Progenitor cell of endocrine pancreas (in vitro differentiated cells): Measurements from ENCODE around the gene RNF224. TPM values are rescaled to one million over a fixed set of nuclear protein-coding genes. Genes with fewer than 3 reads are reported as not detected.

ENCODE experiments used
- DNase-seq: peaks from one replicate; pipeline ENCODE4 v3.0.0; 2021; ENCODE audit warnings: low spot score; ENCODE audit not compliant: unreplicated experiment
- H3K27ac Mint-ChIP-seq: 2 replicates; pipeline ENCODE4 v1.8.0; 2021; ENCODE audit warnings: mild to moderate bottlenecking, moderate library complexity, mixed read lengths
- H3K27me3 Mint-ChIP-seq: 2 replicates; pipeline ENCODE4 v1.8.0; 2021; ENCODE audit warnings: mixed read lengths
- H3K36me3 Mint-ChIP-seq: 2 replicates; pipeline ENCODE4 v1.8.0; 2022; ENCODE audit warnings: mixed read lengths; ENCODE audit not compliant: insufficient read depth
- H3K4me1 Mint-ChIP-seq: 2 replicates; pipeline ENCODE4 v1.8.0; 2021; ENCODE audit warnings: low read depth, mixed read lengths
- H3K4me3 Mint-ChIP-seq: 2 replicates; pipeline ENCODE4 v1.8.0; 2021; ENCODE audit warnings: low read depth, mild to moderate bottlenecking, moderate library complexity, mixed read lengths
- H3K9me3 Mint-ChIP-seq: 2 replicates; pipeline ENCODE4 v1.8.0; 2021; ENCODE audit warnings: low read depth, mixed read lengths
- total RNA-seq: library from RNA; stranded (reverse); gene quantifications from 2 replicates; pipeline ENCODE4 v1.2.1, GENCODE V29; 2021
- TF ChIP-seq, protein P1 (sequence below): fragments of 200-600 bp; sonication (generic); IDR thresholded peaks from one replicate; pipeline ENCODE4 v1.5.0; 2021; ENCODE audit warnings: antibody characterized with exemption, mild to moderate bottlenecking; ENCODE audit not compliant: unreplicated experiment

RNF224 gene
- total RNA-seq, 1 donor from 2014 or later: 0.53 TPM

DNA sequence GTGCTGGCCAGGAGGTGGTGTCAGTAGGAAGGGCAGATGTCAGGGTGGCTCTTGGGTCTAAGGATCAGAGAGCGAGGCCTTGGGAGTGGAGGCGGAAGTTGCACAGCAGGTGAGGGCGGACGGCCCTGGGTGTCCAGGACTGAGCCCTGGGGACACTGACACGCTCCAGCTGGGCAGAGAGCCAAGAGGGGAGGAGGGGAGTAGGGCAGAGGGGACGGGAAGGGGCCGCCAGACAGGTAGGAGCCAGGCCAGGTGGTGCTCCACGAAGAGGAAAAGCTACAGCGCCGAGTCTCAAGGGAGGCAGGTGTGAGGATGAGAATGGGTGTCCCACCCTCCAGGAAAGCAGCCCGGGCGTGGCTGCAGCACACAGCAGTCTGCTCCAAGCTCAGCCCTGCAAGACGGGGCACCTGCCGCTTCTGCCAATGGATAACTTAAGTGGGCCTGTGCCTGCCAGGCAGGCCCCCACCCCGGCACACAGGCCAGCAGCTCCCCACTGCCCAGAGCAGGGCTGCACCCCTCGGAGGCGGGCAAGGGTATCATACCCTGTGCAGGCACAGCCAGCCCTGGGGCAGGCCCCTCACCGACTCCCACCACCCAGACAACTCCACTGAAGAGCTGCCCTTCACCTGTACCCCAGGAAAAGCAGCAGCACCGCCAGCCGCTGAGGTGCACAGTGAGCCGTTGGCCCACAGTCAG is 31.6 kb upstream of the RNF224 start:
- H3K4me3 Mint-ChIP-seq: no peak overlapping the region
- no peak for DNase-seq
- TF ChIP-seq, protein P1, sequence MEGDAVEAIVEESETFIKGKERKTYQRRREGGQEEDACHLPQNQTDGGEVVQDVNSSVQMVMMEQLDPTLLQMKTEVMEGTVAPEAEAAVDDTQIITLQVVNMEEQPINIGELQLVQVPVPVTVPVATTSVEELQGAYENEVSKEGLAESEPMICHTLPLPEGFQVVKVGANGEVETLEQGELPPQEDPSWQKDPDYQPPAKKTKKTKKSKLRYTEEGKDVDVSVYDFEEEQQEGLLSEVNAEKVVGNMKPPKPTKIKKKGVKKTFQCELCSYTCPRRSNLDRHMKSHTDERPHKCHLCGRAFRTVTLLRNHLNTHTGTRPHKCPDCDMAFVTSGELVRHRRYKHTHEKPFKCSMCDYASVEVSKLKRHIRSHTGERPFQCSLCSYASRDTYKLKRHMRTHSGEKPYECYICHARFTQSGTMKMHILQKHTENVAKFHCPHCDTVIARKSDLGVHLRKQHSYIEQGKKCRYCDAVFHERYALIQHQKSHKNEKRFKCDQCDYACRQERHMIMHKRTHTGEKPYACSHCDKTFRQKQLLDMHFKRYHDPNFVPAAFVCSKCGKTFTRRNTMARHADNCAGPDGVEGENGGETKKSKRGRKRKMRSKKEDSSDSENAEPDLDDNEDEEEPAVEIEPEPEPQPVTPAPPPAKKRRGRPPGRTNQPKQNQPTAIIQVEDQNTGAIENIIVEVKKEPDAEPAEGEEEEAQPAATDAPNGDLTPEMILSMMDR: no peak
- no peaks in the 10 kb centered on the region for H3K9me3 Mint-ChIP-seq
- H3K4me1 Mint-ChIP-seq: peaks cover 12% of the 10 kb centered on the region
- no peaks in the 10 kb centered on the region for H3K27me3 Mint-ChIP-seq
- H3K36me3 Mint-ChIP-seq: no peaks in the 10 kb centered on the region
- peak overlapping the region; percentile 93 for H3K27ac Mint-ChIP-seq

DNA sequence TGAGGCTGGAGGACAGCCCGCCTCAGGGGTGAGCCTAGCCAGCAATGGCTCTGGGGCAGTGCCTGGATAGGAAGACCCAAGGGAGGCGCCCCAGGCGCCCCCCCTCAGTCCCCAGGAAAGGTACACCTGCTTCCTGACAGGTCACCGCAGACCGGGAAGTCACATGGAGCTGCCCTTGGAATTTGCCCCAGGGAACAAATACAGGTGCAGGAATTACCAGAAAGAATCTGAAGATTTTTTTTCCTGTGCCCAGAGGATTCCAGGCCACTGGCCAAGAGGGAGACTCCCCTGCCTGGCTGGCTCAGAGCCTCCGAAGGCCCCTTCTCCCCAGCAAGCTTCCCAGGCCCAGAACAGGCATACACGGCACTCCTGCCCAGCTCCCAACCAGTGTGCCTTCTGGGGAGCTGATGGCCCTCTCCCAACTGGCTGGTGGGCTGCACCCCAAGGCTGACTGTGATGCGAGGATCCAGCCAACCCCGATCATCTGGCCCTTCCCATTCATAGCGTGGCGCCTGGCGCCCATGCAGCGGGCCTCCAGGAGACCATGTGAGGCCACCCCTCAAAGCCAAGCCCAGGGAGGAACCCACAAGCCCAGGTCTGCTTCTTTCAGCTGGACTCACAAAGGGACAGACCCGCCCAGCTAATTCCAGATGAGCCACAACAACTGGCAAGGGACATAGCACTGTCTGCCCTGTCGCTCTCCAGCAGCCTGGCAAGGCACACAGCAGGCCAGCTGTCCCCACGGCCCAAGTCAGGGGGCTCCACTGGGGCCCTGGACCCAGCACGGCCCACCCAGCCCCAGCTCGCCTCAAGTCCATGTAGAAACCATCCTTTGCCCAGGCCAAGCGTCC is 29.0 kb upstream of the RNF224 start:
- TF ChIP-seq, protein P1: no peak
- no peaks in the 10 kb centered on the region for H3K36me3 Mint-ChIP-seq
- peak overlapping the region; percentile 31 for H3K4me3 Mint-ChIP-seq
- no peaks in the 10 kb centered on the region for H3K27me3 Mint-ChIP-seq
- DNase-seq: no peak
- H3K4me1 Mint-ChIP-seq: peaks cover 21% of the 10 kb centered on the region
- H3K27ac Mint-ChIP-seq: no peak overlapping the region
- H3K9me3 Mint-ChIP-seq: no peaks in the 10 kb centered on the region

DNA sequence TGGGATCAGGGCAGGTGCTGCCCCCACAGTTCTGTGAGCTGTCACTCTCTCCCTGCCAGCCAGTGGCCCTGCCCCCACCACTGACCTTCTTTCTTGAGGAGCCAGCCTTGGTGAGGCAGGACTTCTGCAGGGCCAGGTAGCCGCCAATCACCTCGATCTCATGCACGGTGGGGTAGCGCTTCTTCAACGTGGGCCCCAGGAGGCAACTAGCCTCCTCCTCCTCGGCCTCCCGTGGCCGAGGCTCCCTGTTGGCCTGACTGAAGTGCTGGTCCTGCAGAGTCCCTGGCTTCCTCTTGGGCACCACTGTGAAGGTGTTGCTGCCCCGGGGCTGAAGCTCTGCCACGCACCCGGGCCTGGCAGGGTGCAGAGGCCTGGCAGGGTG is 28.4 kb upstream of the RNF224 start:
- H3K36me3 Mint-ChIP-seq: no peaks in the 10 kb centered on the region
- H3K4me3 Mint-ChIP-seq: no peak overlapping the region
- no peak overlapping the region for H3K27ac Mint-ChIP-seq

DNA sequence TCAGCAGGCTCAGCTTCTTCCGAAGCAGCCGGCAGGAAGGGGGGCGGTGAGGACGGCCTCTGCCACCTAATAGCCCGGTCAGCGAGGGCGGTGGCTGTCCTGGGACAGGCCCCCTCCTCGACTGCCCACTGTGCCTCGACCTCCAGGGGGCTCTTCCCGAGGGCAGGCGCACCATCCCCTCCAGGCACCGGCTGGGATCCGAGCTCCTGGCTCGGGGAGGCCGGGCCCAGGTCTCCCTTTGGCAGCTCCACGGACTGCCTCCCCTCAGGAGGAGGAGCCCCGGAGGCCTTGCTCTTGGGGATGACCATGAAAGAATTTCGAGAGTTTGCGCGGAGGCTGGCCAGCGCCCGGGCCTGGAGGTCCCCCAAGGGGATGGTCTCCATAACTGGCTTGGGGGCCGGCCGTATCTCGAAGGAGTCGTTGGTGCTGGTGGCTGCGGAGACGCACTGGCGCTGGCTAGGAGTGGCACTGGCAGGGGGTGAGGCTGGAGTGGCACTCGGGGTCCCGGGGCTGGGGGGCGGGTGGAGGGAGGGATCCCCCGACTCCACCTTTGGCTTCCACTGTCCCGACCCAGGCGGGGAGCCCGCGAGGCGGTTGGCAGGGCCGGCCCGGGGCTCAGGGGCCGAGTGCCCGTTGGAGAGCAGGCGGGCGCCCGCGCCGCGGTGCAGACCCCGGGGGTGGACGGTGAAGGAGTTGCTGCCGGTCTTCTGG is 27.7 kb upstream of the RNF224 start:
- Mint-ChIP-seq H3K4me1 (peaks cover 26% of the 10 kb centered on the region), H3K9me3 (no peaks in the 10 kb centered on the region), H3K27ac (no peak overlapping the region), H3K4me3 (peak overlapping the region; percentile 82), H3K27me3 (no peaks in the 10 kb centered on the region), H3K36me3 (no peaks in the 10 kb centered on the region)
- no peak for DNase-seq
- TF ChIP-seq, protein P1: no peak

More for the DNA sequence above, 28.4 kb upstream of the RNF224 start:
- TF ChIP-seq, protein P1: no peak
- peaks cover 21% of the 10 kb centered on the region for H3K4me1 Mint-ChIP-seq
- H3K9me3 Mint-ChIP-seq: no peaks in the 10 kb centered on the region
- no peak for DNase-seq
- no peaks in the 10 kb centered on the region for H3K27me3 Mint-ChIP-seq
